Smooth muscle cell (in vitro differentiated cells): ENCODE data around the gene FASTK. TPM values are rescaled to one million over a fixed set of nuclear protein-coding genes. Genes with fewer than 3 reads are reported as not detected.
A peak's percentile ranks its signal among the peaks of the same experiment; 100 is the strongest.

Experiments
- DNase-seq: peaks from one replicate; lab custom pipeline; 2025; ENCODE audit not compliant: unreplicated experiment; lab: John Stamatoyannopoulos, UW
- H2AFZ ChIP-seq: fragments of 200-600 bp; sonication (generic); 2 replicates; pipeline ENCODE4 v1.6.0; 2016; ENCODE audit warnings: antibody characterized with exemption, low read depth, mild to moderate bottlenecking
- H3F3A ChIP-seq: fragments of 200-600 bp; sonication (generic); 2 replicates; pipeline ENCODE4 v1.6.0; 2017; ENCODE audit warnings: antibody characterized with exemption, low read depth
- H3K27ac ChIP-seq: fragments of 200-600 bp; sonication (generic); 2 replicates; pipeline ENCODE4 v1.5.1; 2016; ENCODE audit warnings: low read depth, mild to moderate bottlenecking
- H3K27me3 ChIP-seq: fragments of 200-600 bp; sonication (generic); 2 replicates; pipeline ENCODE4 v1.6.1; 2016; ENCODE audit warnings: low read depth, mild to moderate bottlenecking
- H3K36me3 ChIP-seq: fragments of 200-600 bp; sonication (generic); 2 replicates; pipeline ENCODE4 v1.5.1; 2016; ENCODE audit warnings: low read depth
- H3K4me1 ChIP-seq: fragments of 200-600 bp; sonication (generic); 2 replicates; pipeline ENCODE4 v1.5.1; 2016; ENCODE audit warnings: low read depth
- H3K4me2 ChIP-seq: fragments of 200-600 bp; sonication (generic); 2 replicates; pipeline ENCODE4 v1.6.0; 2016; ENCODE audit warnings: mild to moderate bottlenecking
- H3K4me3 ChIP-seq: fragments of 200-600 bp; sonication (generic); 2 replicates; pipeline ENCODE4 v1.5.1; 2016; ENCODE audit warnings: mild to moderate bottlenecking
- H3K79me2 ChIP-seq: fragments of 200-600 bp; sonication (generic); 2 replicates; pipeline ENCODE4 v1.6.0; 2016; ENCODE audit warnings: low read depth, mild to moderate bottlenecking
- H3K9ac ChIP-seq: fragments of 200-600 bp; sonication (generic); 2 replicates; pipeline ENCODE4 v1.6.0; 2016; ENCODE audit warnings: low read depth
- H3K9me3 ChIP-seq: fragments of 200-600 bp; sonication (generic); replicated peaks from 2 replicates; pipeline ENCODE4 v1.5.1; 2016; ENCODE audit warnings: low read depth
- H4K20me1 ChIP-seq: fragments of 200-600 bp; sonication (generic); 2 replicates; pipeline ENCODE4 v1.6.0; 2016; ENCODE audit warnings: low read depth
- WGBS: methylation state at CpG from one replicate; pipeline ENCODE4 v1.1.7; 2016; ENCODE audit warnings: low lambda C conversion rate; 5-methylcytosine and 5-hydroxymethylcytosine counted together
- polyA plus RNA-seq: library from polyadenylated mRNA; unstranded; fragments of >200 nt; fragmentation: Nextera tagmentation; extraction: Ambion mirVana; gene quantifications from 2 replicates; pipeline ENCODE4 v1.2.1, GENCODE V29; 2016
- total RNA-seq: library from RNA; depleted of rRNA; stranded (reverse); fragments of >200 nt; gene quantifications from 2 replicates; pipeline ENCODE4 v1.2.3, GENCODE V29; 2014
- TF ChIP-seq, protein P1 (sequence below): fragments of 200-600 bp; sonication (generic); IDR thresholded peaks from 2 replicates; pipeline ENCODE4 v1.5.1; 2017; ENCODE audit warnings: borderline replicate concordance, mild to moderate bottlenecking, antibody characterized with exemption; ENCODE audit not compliant: insufficient read depth, poor library complexity, severe bottlenecking

Gene FASTK
- total and polyA plus RNA-seq, 2 experiments from 2014 or later = 100 to 177 TPM

DNA sequence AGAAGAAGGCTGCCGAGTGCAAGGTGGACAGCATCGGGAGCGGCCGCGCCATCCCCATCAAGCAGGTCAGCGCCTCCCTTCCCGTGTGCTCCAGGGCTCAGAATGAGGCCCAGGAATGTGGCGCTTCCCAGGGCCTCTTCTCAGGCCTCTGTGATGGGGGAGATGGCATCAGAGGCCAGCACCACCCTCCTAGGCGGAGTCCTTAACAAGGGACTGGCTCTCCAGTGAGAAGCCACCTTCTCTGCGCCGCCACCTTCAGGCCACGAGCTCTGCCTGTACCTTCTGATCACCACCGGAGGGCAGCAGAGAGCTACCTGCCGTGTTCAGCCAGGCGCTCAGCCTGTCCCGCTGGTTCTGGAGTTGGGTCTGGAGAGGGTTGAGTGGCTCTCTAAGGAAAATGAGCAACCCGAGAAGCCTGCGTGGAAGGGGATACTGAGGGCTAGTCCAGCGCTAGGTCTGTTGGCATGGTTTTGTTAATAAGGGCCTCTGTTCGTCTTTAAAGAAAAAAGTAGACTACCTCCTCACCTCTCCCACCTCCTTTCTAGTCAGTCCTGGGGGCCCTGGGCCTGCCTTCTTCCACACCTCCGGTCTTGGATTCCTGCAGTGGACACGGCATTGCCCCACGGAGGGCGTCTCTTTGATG lies 43.3 kb upstream of the FASTK start:
- Histone ChIP-seq H3K79me2 (no peaks in the 10 kb centered on the region), H3K4me3 (no peak overlapping the region), H2AFZ (no peak overlapping the region), H3K4me1 (no peaks in the 10 kb centered on the region), H3K27ac (no peak overlapping the region), H3K4me2 (no peak overlapping the region), H3K9ac (no peak overlapping the region), H3K36me3 (no peaks in the 10 kb centered on the region), H3F3A (peaks cover 3% of the 10 kb centered on the region), H3K9me3 (no peaks in the 10 kb centered on the region), H4K20me1 (peaks cover 89% of the 10 kb centered on the region), H3K27me3 (no peaks in the 10 kb centered on the region)
- DNase-seq = peak; percentile 40
- TF ChIP-seq, protein P1, sequence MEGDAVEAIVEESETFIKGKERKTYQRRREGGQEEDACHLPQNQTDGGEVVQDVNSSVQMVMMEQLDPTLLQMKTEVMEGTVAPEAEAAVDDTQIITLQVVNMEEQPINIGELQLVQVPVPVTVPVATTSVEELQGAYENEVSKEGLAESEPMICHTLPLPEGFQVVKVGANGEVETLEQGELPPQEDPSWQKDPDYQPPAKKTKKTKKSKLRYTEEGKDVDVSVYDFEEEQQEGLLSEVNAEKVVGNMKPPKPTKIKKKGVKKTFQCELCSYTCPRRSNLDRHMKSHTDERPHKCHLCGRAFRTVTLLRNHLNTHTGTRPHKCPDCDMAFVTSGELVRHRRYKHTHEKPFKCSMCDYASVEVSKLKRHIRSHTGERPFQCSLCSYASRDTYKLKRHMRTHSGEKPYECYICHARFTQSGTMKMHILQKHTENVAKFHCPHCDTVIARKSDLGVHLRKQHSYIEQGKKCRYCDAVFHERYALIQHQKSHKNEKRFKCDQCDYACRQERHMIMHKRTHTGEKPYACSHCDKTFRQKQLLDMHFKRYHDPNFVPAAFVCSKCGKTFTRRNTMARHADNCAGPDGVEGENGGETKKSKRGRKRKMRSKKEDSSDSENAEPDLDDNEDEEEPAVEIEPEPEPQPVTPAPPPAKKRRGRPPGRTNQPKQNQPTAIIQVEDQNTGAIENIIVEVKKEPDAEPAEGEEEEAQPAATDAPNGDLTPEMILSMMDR = peak; percentile 95
- WGBS = 48% methylated on average over 24 of the region's 24 CpGs

DNA sequence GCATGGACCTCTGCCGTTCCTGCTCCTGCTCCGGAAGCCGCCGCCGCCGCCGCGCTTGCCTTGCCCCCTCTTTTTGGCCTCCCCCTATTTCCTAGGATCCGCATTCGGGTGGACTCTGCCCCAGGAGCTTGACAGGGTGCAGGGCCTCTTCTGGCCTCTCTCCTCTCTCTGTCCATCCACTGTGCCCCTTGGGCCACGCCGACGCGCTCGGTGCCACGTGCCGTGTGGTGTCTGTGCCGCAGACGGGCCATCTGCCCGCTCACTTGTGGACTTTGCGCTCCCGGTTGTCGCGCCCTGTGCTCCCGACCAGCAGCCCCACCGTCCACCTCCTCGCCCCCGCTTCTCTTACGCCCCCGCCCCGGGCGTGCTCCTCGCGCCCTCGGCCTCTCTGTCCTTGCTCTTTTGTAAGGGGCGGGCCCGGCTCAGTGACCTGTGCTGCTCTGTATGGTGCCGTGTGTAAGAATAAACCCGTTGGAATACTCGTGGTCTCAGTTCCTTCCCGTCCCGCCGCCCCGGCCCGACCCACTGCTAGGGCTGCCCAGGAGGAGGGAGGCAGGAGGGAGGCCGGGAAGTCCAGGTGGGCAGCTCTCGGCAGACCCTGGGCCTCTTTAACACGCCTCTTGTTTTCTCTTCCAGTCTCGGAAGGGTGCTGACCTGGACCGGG lies 42.7 kb upstream of the FASTK start:
- 96% methylated on average over 46 of the region's 50 CpGs for WGBS
- TF ChIP-seq, protein P1 = no peak

DNA sequence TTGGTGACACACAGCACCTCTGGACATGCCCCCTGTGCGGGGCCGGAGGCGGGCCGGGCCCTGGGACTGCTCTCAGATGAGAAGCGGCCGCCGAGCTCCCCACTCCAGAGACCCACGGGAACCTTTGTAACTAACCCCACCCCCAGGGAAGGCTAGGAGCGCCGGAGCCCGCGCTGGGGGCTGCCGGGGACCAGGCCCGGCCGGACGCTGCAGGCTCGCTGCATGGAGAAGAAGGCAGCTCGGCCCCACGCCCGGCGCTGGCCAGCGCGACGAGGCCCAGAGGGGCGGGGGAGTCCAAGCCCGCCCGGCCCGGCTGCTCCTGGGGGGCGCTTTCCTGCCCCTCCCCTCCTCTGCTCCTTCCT lies 42.2 kb upstream of the FASTK start:
- Histone ChIP-seq H3K27me3 (no peaks in the 10 kb centered on the region), H3K4me2 (no peak overlapping the region), H3K27ac (no peak overlapping the region), H3K36me3 (no peaks in the 10 kb centered on the region), H3F3A (peaks cover 3% of the 10 kb centered on the region), H4K20me1 (peaks cover 89% of the 10 kb centered on the region), H2AFZ (no peak overlapping the region), H3K4me1 (no peaks in the 10 kb centered on the region), H3K9me3 (no peaks in the 10 kb centered on the region), H3K9ac (no peak overlapping the region), H3K4me3 (no peak overlapping the region), H3K79me2 (no peaks in the 10 kb centered on the region)
- WGBS = 92% methylated on average over 28 of the region's 29 CpGs
- no peak for DNase-seq
- TF ChIP-seq, protein P1 = no peak

More for the DNA sequence above, 42.7 kb upstream of the FASTK start:
- Histone ChIP-seq H4K20me1 (peaks cover 89% of the 10 kb centered on the region), H3K4me1 (no peaks in the 10 kb centered on the region), H3K4me2 (no peak overlapping the region), H2AFZ (no peak overlapping the region), H3K79me2 (no peaks in the 10 kb centered on the region), H3K4me3 (no peak overlapping the region), H3F3A (peaks cover 3% of the 10 kb centered on the region), H3K36me3 (no peaks in the 10 kb centered on the region), H3K27me3 (no peaks in the 10 kb centered on the region), H3K9me3 (no peaks in the 10 kb centered on the region), H3K27ac (no peak overlapping the region), H3K9ac (no peak overlapping the region)
- no peak for DNase-seq

DNA sequence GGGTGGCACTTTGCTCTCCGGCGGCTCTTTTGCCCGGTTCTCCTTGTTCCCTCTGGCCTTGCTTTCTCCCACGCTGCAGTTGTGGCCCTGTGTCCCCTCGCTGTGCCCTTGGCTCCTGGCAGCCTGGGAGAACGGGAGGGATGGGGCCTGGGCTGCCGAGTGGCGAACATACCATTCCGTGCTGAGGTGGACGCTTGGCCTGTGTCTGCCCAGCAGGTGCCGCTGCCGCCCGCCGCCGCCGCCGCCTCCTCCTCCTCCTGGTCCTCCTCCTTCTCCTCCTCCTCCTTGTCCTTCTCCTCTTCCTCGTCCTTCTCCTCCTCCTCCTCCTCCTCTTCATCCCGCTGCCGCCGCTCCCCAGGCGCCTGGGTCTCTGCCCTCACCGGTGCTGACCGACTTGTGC lies 41.7 kb upstream of the FASTK start:
- H3K9ac ChIP-seq = no peak overlapping the region
- H3K4me1 ChIP-seq = no peaks in the 10 kb centered on the region
- H3K4me2 ChIP-seq = no peak overlapping the region
- TF ChIP-seq, protein P1 = no peak
- no peak for DNase-seq
- H3K9me3 ChIP-seq = no peaks in the 10 kb centered on the region
- peaks cover 3% of the 10 kb centered on the region for H3F3A ChIP-seq
- H3K27ac ChIP-seq = no peak overlapping the region
- H3K27me3 ChIP-seq = no peaks in the 10 kb centered on the region
- H4K20me1 ChIP-seq = peaks cover 89% of the 10 kb centered on the region
- H3K36me3 ChIP-seq = no peaks in the 10 kb centered on the region
- peaks cover 2% of the 10 kb centered on the region for H3K79me2 ChIP-seq
- no peak overlapping the region for H2AFZ ChIP-seq
- 96% methylated on average over 23 of the region's 24 CpGs for WGBS
- H3K4me3 ChIP-seq = no peak overlapping the region
